ENCODE data around the gene TMEM141. TPM values are rescaled to one million over a fixed set of nuclear protein-coding genes. Genes with fewer than 3 reads are reported as not detected.

Gene TMEM141
- total and polyA plus RNA-seq, 10 of the 15 experiments (the other 5 are each of a cell fraction or from before 2014, with no cell fraction given), result 7.8 to 48.6 (median 34.4) TPM

DNA sequence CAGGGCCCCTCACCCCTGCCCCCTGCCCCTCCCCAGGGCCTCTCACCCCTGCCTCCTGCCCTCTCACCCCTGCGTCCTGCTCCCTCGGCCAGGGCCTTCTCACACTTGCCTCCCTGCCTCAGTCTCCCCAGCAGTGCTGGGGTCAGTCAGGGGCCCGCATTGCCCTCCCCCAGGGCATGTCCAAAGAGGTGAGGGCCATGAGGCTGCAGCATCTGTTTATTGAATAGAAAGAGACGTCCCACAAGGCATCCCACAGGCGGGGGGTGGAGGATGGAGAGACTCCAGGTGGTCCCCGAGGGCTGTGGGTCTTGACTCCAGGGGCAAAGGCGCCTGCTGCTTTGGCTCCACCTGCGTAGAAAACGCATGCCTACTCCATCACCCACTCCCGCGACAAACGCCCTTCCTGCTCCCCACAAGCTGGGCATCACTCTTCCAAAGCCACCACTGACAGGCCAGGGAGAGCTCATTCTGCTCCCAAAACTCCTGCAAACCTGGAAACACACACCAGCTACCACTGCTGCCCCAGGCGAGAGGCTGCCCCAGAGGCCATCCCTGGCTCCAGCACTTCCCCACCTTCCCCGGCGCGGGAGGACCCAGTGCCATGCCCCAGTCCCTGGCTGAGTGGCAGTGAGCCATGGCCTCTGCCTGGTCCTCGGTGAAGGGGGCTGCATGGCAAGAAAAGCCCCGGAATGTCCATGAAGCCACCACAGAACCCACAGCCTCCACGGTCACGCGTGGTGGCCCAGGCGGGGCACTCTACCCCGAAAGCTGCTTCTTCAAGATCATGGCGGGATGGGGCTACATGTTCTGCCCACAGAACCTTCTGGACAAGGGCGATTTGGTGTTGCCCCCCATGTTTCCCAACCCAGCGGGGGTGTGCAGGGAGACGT, 31.5 kb upstream of the TMEM141 start:
- ChIA-PET RAD21 (ENCODE audit: unreplicated experiment) (no interaction called here), SMC1A (ENCODE audit: uncharacterized antibody, unreplicated experiment) (no interaction called here), CTCF (interaction anchor here (0.6 to 2.8 kb wide), 6 partner anchors 18 to 377 kb away, joined by 3 to 16 read pairs (median 3); no protein-coding TSS in a partner anchor), POLR2A (no interaction called here)
- H3K4me2 ChIP-seq (ENCODE audit: control insufficient read depth, insufficient read depth), result no peak overlapping the region
- H3K27me3 ChIP-seq (replicated peaks in 1 of 2; ENCODE audit: control insufficient read depth in 2 of 2, insufficient read depth in 2 of 2, low read length in 1 of 2), result no peaks in the 10 kb centered on the region
- no peak overlapping the region for H3K9ac ChIP-seq (ENCODE audit: control insufficient read depth, insufficient read depth, low read length)
- no peak overlapping the region for H3K4me3 ChIP-seq
- BruUV-seq (replicated peaks), result no TSS peak
- no peak overlapping the region for H3K27ac ChIP-seq (ENCODE audit: control insufficient read depth, insufficient read depth)
- in situ Hi-C loops (cut with MboI) (no loop called here), intact Hi-C loops (cut with micrococcal nuclease; ENCODE audit: unreplicated experiment) (no loop called here)
- no peaks in the 10 kb centered on the region for H3K79me2 ChIP-seq (ENCODE audit: control insufficient read depth, insufficient read depth, low read length)
- no peak overlapping the region for H2AFZ ChIP-seq (ENCODE audit: control insufficient read depth, low read depth, low read length)
- no peak for ATAC-seq
- H4K20me1 ChIP-seq (ENCODE audit: control insufficient read depth, insufficient read depth), result no peaks in the 10 kb centered on the region
- no peak for FAIRE-seq
- peaks cover 11% of the 10 kb centered on the region; the same call in 2 of the 3 replicates for H3K9me3 ChIP-seq (replicated peaks; ENCODE audit: control insufficient read depth, insufficient read depth, low read length)
- no peak for TF ChIP-seq RAD51 (IDR thresholded peaks at IDR 0.05)
- TF ChIP-seq CREM (IDR thresholded peaks at IDR 0.05; ENCODE audit: low read depth), result no peak
- TF ChIP-seq, protein P1, sequence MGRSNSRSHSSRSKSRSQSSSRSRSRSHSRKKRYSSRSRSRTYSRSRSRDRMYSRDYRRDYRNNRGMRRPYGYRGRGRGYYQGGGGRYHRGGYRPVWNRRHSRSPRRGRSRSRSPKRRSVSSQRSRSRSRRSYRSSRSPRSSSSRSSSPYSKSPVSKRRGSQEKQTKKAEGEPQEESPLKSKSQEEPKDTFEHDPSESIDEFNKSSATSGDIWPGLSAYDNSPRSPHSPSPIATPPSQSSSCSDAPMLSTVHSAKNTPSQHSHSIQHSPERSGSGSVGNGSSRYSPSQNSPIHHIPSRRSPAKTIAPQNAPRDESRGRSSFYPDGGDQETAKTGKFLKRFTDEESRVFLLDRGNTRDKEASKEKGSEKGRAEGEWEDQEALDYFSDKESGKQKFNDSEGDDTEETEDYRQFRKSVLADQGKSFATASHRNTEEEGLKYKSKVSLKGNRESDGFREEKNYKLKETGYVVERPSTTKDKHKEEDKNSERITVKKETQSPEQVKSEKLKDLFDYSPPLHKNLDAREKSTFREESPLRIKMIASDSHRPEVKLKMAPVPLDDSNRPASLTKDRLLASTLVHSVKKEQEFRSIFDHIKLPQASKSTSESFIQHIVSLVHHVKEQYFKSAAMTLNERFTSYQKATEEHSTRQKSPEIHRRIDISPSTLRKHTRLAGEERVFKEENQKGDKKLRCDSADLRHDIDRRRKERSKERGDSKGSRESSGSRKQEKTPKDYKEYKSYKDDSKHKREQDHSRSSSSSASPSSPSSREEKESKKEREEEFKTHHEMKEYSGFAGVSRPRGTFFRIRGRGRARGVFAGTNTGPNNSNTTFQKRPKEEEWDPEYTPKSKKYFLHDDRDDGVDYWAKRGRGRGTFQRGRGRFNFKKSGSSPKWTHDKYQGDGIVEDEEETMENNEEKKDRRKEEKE (IDR thresholded peaks at IDR 0.05), result no peak
- 36% methylated on average over 24 of the region's 27 CpGs for WGBS (ENCODE audit: insufficient coverage, insufficient replicate concordance, low lambda C conversion rate, missing lambda C conversion rate)
- DNase-seq (ENCODE audit: low read depth, low spot score), result no peak
- no peaks in the 10 kb centered on the region for H3K36me3 ChIP-seq (ENCODE audit: control insufficient read depth in 2 of 2, insufficient read depth in 2 of 2, low read length in 1 of 2)
- no peaks in the 10 kb centered on the region for H3K4me1 ChIP-seq (ENCODE audit: control insufficient read depth, insufficient read depth, low read length)
